Liver (tissue), 9 donors: ENCODE results near the gene POU6F2. TPM values are rescaled to one million over a fixed set of nuclear protein-coding genes. Genes with fewer than 3 reads are reported as not detected.
"Not testable (repeated sequence)": the region's sequence is repeated elsewhere in the genome, so short reads cannot be mapped to it uniquely, and the experiment has no call there.

Experiments used
- DNase-seq: peaks from one replicate; pipeline ENCODE4 v3.0.0-alpha.2; 2017; ENCODE audit warnings: low spot score
- H3K27ac ChIP-seq, 2 donors: one replicate each; pipeline ENCODE4 v1.7.0; 2013; ENCODE audit warnings: inconsistent platforms in 2 of 2, low read length in 2 of 2, control low read depth in 1 of 2, low read depth in 1 of 2, mild to moderate bottlenecking in 1 of 2
- H3K27me3 ChIP-seq, 4 donors: one replicate each; pipeline versions ENCODE4 v1.6.1 to v1.7.0; 2013; ENCODE audit warnings: low read length in 3 of 4, inconsistent platforms in 1 of 4, mild to moderate bottlenecking in 1 of 4, moderate library complexity in 1 of 4; ENCODE audit not compliant: control insufficient read depth in 4 of 4, insufficient read depth in 4 of 4
- H3K36me3 ChIP-seq, 4 donors: one replicate each; pipeline versions ENCODE4 v1.6.1 to v1.7.0; 2013; ENCODE audit warnings: low read length in 3 of 4, mild to moderate bottlenecking in 3 of 4, low read depth in 1 of 4, moderate library complexity in 1 of 4; ENCODE audit not compliant: control insufficient read depth in 4 of 4, insufficient read depth in 3 of 4
- H3K4me1 ChIP-seq, 4 donors: one replicate each; pipeline versions ENCODE4 v1.6.1 to v1.7.0; 2013; ENCODE audit warnings: low read length in 3 of 4, mild to moderate bottlenecking in 3 of 4, moderate library complexity in 1 of 4; ENCODE audit not compliant: control insufficient read depth in 4 of 4, insufficient read depth in 4 of 4
- H3K4me3 ChIP-seq, 3 donors: one replicate each; pipeline versions ENCODE4 v1.6.1 to v1.7.0; 2013; ENCODE audit warnings: low read length in 3 of 3, control low read depth in 1 of 3, low read depth in 1 of 3, mild to moderate bottlenecking in 1 of 3
- H3K9ac ChIP-seq, 2 donors: one replicate each; pipeline ENCODE4 v1.7.0; 2013; ENCODE audit warnings: low read length in 2 of 2, mild to moderate bottlenecking in 2 of 2, moderate library complexity in 2 of 2, control low read depth in 1 of 2, low read depth in 1 of 2
- H3K9me3 ChIP-seq, 4 donors: one replicate each; pipeline versions ENCODE4 v1.6.1 to v1.7.0; 2013; ENCODE audit warnings: low read length in 3 of 4; ENCODE audit not compliant: control insufficient read depth in 4 of 4
- ATF3 ChIP-seq: IDR thresholded peaks from 2 replicates; pipeline ENCODE4 v1.6.1; 2016; ENCODE audit warnings: antibody characterized with exemption
- CTCF ChIP-seq: fragments of 150-350 bp; IDR thresholded peaks from 2 replicates; pipeline ENCODE4 v1.5.1; 2017; ENCODE audit warnings: improper control_type of control experiment, low read depth, low read length; ENCODE audit not compliant: missing input control
- EGR1 ChIP-seq, 2 donors: IDR thresholded peaks; 2 replicates each; pipeline ENCODE4 v1.6.1; 2016 to 2018; ENCODE audit warnings: antibody characterized with exemption in 2 of 2, low read depth in 2 of 2
- FOXA1 ChIP-seq: IDR thresholded peaks from 2 replicates; pipeline ENCODE4 v1.6.1; 2016; ENCODE audit warnings: antibody characterized with exemption
- FOXA2 ChIP-seq: IDR thresholded peaks from 2 replicates; pipeline ENCODE4 v1.6.1; 2016; ENCODE audit warnings: antibody characterized with exemption
- GABPA ChIP-seq, 2 donors: IDR thresholded peaks in 1 of 2; conservative IDR thresholded peaks in 1 of 2; 2 replicates each; pipeline ENCODE4 v1.6.1; 2016; ENCODE audit warnings: antibody characterized with exemption in 2 of 2, mild to moderate bottlenecking in 1 of 2, moderate library complexity in 1 of 2
- HNF4A ChIP-seq, 2 donors: conservative IDR thresholded peaks; 2 replicates each; pipeline ENCODE4 v1.6.1; 2016; ENCODE audit warnings: antibody characterized with exemption in 2 of 2, mild to moderate bottlenecking in 2 of 2
- JUND ChIP-seq, 2 donors: IDR thresholded peaks; 2 replicates each; pipeline ENCODE4 v1.6.1; 2016; ENCODE audit warnings: antibody characterized with exemption in 2 of 2
- MAX ChIP-seq: IDR thresholded peaks from 2 replicates; pipeline ENCODE4 v1.6.1; 2016; ENCODE audit warnings: antibody characterized with exemption
- NR2F2 ChIP-seq: IDR thresholded peaks from 2 replicates; pipeline ENCODE4 v1.6.1; 2016; ENCODE audit warnings: antibody characterized with exemption
- RAD21 ChIP-seq, 2 donors: IDR thresholded peaks; 2 replicates each; pipeline ENCODE4 v1.6.1; 2016; ENCODE audit warnings: antibody characterized with exemption in 2 of 2, mild to moderate bottlenecking in 2 of 2
- REST ChIP-seq: IDR thresholded peaks from 2 replicates; pipeline ENCODE4 v1.6.1; 2016; ENCODE audit warnings: antibody characterized with exemption, mild to moderate bottlenecking
- RXRA ChIP-seq, 2 donors: IDR thresholded peaks; 2 replicates each; pipeline ENCODE4 v1.6.1; 2017 to 2018; ENCODE audit warnings: antibody characterized with exemption in 2 of 2, mild to moderate bottlenecking in 1 of 2
- SP1 ChIP-seq: IDR thresholded peaks from 2 replicates; pipeline ENCODE4 v1.6.1; 2018; ENCODE audit warnings: antibody characterized with exemption, mild to moderate bottlenecking
- TAF1 ChIP-seq: conservative IDR thresholded peaks from 2 replicates; pipeline ENCODE4 v1.6.1; 2016; ENCODE audit warnings: antibody characterized with exemption, mild to moderate bottlenecking
- YY1 ChIP-seq: IDR thresholded peaks from 2 replicates; pipeline ENCODE4 v1.6.1; 2016; ENCODE audit warnings: antibody characterized with exemption, mild to moderate bottlenecking
- ZBTB33 ChIP-seq: IDR thresholded peaks from 2 replicates; pipeline ENCODE4 v1.6.1; 2016; ENCODE audit warnings: antibody characterized with exemption
- WGBS: extraction: QIAGEN DNeasy Blood & Tissue Kit; methylation state at CpG from one replicate; pipeline ENCODE4 v1.1.7; 2013; 5-methylcytosine and 5-hydroxymethylcytosine counted together
- polyA plus RNA-seq, 2 donors: library from polyadenylated mRNA; stranded (reverse) in 1 of 2; unstranded in 1 of 2; fragments of 200-250 nt in 1 of 2; fragments of >200 nt in 1 of 2; fragmentation: Nextera tagmentation in 1 of 2; extraction: Ambion mirVana in 1 of 2; gene quantifications; one replicate each; pipeline versions ENCODE4 v1.2.1 to v1.2.3, GENCODE V29; 2013 to 2015
- total RNA-seq, 2 donors: library from RNA; depleted of rRNA; stranded (reverse); fragments of >200 nt; gene quantifications; one replicate each; pipeline ENCODE4 v1.2.3, GENCODE V29; 2014
- donor health status: healthy.
- donor health status: healthy.
- donor health status: healthy.
- donor health status: healthy.
- donor health status: healthy.

Gene POU6F2
- total and polyA plus RNA-seq, 4 donors = under 0.01 to 0.24 (median 0.08) TPM; not detected in 1

- TF ChIP-seq RXRA (IDR thresholded peaks at IDR 0.05) (no peak), MAX (no peak)
These were observed 27.8 kb downstream of the POU6F2 start (continued) for GRCh38 chr7:39005461-39005860.

- not testable (repeated sequence) for H3K9ac ChIP-seq, H3K4me1 ChIP-seq, H3K27ac ChIP-seq, H3K4me3 ChIP-seq, H3K27me3 ChIP-seq, DNase-seq, H3K36me3 ChIP-seq, H3K9me3 ChIP-seq
- WGBS = 91% methylated on average over 26 of the region's 34 CpGs
These were observed 35.6 kb downstream of the POU6F2 start for GRCh38 chr7:39013049-39013939.

GRCh38 chr7:39016609-39017008 lies 38.9 kb downstream of the POU6F2 start:
- no peaks in the 10 kb centered on the region for H3K36me3 ChIP-seq
- no peak for TF ChIP-seq MAX
- TF ChIP-seq HNF4A (conservative IDR thresholded peaks at IDR 0.05) = no peak
- no peak for TF ChIP-seq CTCF
- no peak for TF ChIP-seq RXRA (IDR thresholded peaks at IDR 0.05)
- TF ChIP-seq NR2F2 = no peak
- no peak for TF ChIP-seq RAD21 (IDR thresholded peaks at IDR 0.05)
- TF ChIP-seq YY1 = no peak
- no peak for TF ChIP-seq FOXA2
- no peak for TF ChIP-seq FOXA1
- no peak for TF ChIP-seq GABPA (IDR thresholded peaks at IDR 0.05 in 1 of 2, conservative IDR thresholded peaks at IDR 0.05 in 1 of 2)
- TF ChIP-seq JUND (IDR thresholded peaks at IDR 0.05) = no peak
- no peak overlapping the region for H3K4me3 ChIP-seq
- WGBS = 83% methylated on average over 9 of the region's 9 CpGs
- H3K9me3 ChIP-seq = no peaks in the 10 kb centered on the region
- no peak for DNase-seq
- no peaks in the 10 kb centered on the region for H3K27me3 ChIP-seq
- H3K27ac ChIP-seq = no peak overlapping the region
- H3K4me1 ChIP-seq = no peaks in the 10 kb centered on the region
- H3K9ac ChIP-seq = no peak overlapping the region

- WGBS = 59% methylated on average over 6 of the region's 6 CpGs
- no peak for DNase-seq
- Histone ChIP-seq H3K9me3 (no peaks in the 10 kb centered on the region), H3K4me3 (no peak overlapping the region), H3K36me3 (no peaks in the 10 kb centered on the region), H3K4me1 (no peaks in the 10 kb centered on the region), H3K27me3 (no peaks in the 10 kb centered on the region), H3K9ac (no peak overlapping the region), H3K27ac (no peak overlapping the region)
- no peak for TF ChIP-seq FOXA2
- no peak for TF ChIP-seq SP1
- no peak for TF ChIP-seq FOXA1
- no peak for TF ChIP-seq ATF3
- TF ChIP-seq HNF4A (conservative IDR thresholded peaks at IDR 0.05) = no peak
- TF ChIP-seq TAF1 = no peak
- TF ChIP-seq NR2F2 = no peak
- TF ChIP-seq RXRA (IDR thresholded peaks at IDR 0.05) = no peak
- no peak for TF ChIP-seq JUND (IDR thresholded peaks at IDR 0.05)
- no peak for TF ChIP-seq REST
- TF ChIP-seq EGR1 (IDR thresholded peaks at IDR 0.05; ENCODE audit: low read depth in 2 of 2) = no peak
- TF ChIP-seq ZBTB33 = no peak
These were observed 39.7 kb downstream of the POU6F2 start for GRCh38 chr7:39017369-39017915.
